Keratinocyte (primary cell): ENCODE results near the gene ZNF804B. TPM values are rescaled to one million over a fixed set of nuclear protein-coding genes. Genes with fewer than 3 reads are reported as not detected.

ENCODE experiments used
- DNase-seq: peaks from one replicate; pipeline ENCODE4 v3.0.0-alpha.2; 2011; ENCODE audit warnings: low read depth, missing footprints, low spot score
- FAIRE-seq: peaks from 2 replicates; lab custom pipeline; 2011; peaks lifted over from hg19 to GRCh38; lab: Jason Lieb, UNC
- H2AFZ ChIP-seq: 2 replicates; pipeline ENCODE4 v1.6.0; 2012; ENCODE audit warnings: low read length, control low read depth, inconsistent platforms; ENCODE audit not compliant: control insufficient read depth
- H3K27ac ChIP-seq: 2 replicates; pipeline ENCODE4 v1.5.1; 2011; ENCODE audit warnings: low read length; ENCODE audit not compliant: control insufficient read depth, insufficient read depth
- H3K27me3 ChIP-seq: 3 replicates; pipeline ENCODE4 v1.6.0; 2011; ENCODE audit warnings: low read length; ENCODE audit not compliant: control insufficient read depth, insufficient read depth; ENCODE audit errors: extremely low read depth
- H3K36me3 ChIP-seq, 2 experiments: 2 replicates in 1 of 2; 3 replicates in 1 of 2; pipeline ENCODE4 v1.5.1; 2011; ENCODE audit warnings: low read length in 2 of 2, mild to moderate bottlenecking in 1 of 2; ENCODE audit not compliant: control insufficient read depth in 2 of 2, insufficient read depth in 2 of 2; ENCODE audit errors: extremely low read depth in 1 of 2
- H3K4me1 ChIP-seq: 3 replicates; pipeline ENCODE4 v1.5.1; 2011; ENCODE audit warnings: low read length; ENCODE audit not compliant: control insufficient read depth, insufficient read depth; ENCODE audit errors: extremely low read depth
- H3K4me2 ChIP-seq: 3 replicates; pipeline ENCODE4 v1.6.0; 2011; ENCODE audit warnings: low read depth, low read length; ENCODE audit not compliant: control insufficient read depth, insufficient read depth; ENCODE audit errors: extremely low read depth
- H3K4me3 ChIP-seq, 3 experiments: fragments of 200-600 bp in 1 of 3; sonication (generic) in 1 of 3; 2 replicates in 2 of 3; 3 replicates in 1 of 3; pipeline ENCODE4 v1.5.1; 2011 to 2016; ENCODE audit warnings: low read length in 3 of 3, mild to moderate bottlenecking in 3 of 3, control low read depth in 2 of 3, inconsistent platforms in 1 of 3, low read depth in 1 of 3, mixed read lengths in 1 of 3, mixed run types in 1 of 3, moderate library complexity in 1 of 3; ENCODE audit not compliant: control insufficient read depth in 2 of 3, insufficient read depth in 2 of 3; ENCODE audit errors: extremely low read depth in 1 of 3
- H3K79me2 ChIP-seq: 2 replicates; pipeline ENCODE4 v1.6.0; 2012; ENCODE audit warnings: low read length; ENCODE audit not compliant: control insufficient read depth, insufficient read depth
- H3K9ac ChIP-seq: 3 replicates; pipeline ENCODE4 v1.6.0; 2011; ENCODE audit warnings: low read length; ENCODE audit not compliant: control insufficient read depth, insufficient read depth; ENCODE audit errors: extremely low read depth
- H3K9me1 ChIP-seq: 3 replicates; pipeline ENCODE4 v1.6.0; 2011; ENCODE audit warnings: low read length; ENCODE audit not compliant: control insufficient read depth, insufficient read depth; ENCODE audit errors: extremely low read depth
- H3K9me3 ChIP-seq: 2 replicates; pipeline ENCODE4 v1.5.1; 2012; ENCODE audit warnings: low read depth, low read length; ENCODE audit not compliant: control insufficient read depth
- H4K20me1 ChIP-seq: 3 replicates; pipeline ENCODE4 v1.6.0; 2011; ENCODE audit warnings: low read length; ENCODE audit not compliant: control insufficient read depth, insufficient read depth; ENCODE audit errors: extremely low read depth
- CTCF ChIP-seq, 3 experiments: IDR thresholded peaks in 1 of 3; conservative IDR thresholded peaks in 1 of 3; optimal IDR thresholded peaks in 1 of 3; 2 replicates in 2 of 3; 3 replicates in 1 of 3; pipeline versions ENCODE3 to v1.5.1; 2011; ENCODE audit warnings: low read length in 3 of 3, mild to moderate bottlenecking in 3 of 3, moderate library complexity in 2 of 3, control low read depth in 1 of 3, inconsistent platforms in 1 of 3; ENCODE audit not compliant: insufficient read depth in 2 of 3; ENCODE audit errors: extremely low read depth in 1 of 3
- EZH2 ChIP-seq: IDR thresholded peaks from one replicate; pipeline ENCODE4 v1.6.1; 2012; ENCODE audit warnings: inconsistent platforms, mild to moderate bottlenecking, low read length, moderate library complexity
- dilution Hi-C: fragments of 300-500 bp; cut with MboI; formaldehyde crosslinking; loops from one replicate; pipeline ENCODE4 v1.7.0; 2020; ENCODE audit warnings: low sequenced_read_pairs; ENCODE audit not compliant: extremely low pct_ligation_motif_present
- polyA plus RNA-seq, 5 experiments: library from polyadenylated mRNA; depleted of rRNA in 3 of 5; stranded (reverse) in 3 of 5; stranded (forward) in 1 of 5; unstranded in 1 of 5; fragments of >200 nt; gene quantifications; 1 replicate in 1 of 5; 2 replicates in 3 of 5; 3 replicates in 1 of 5; pipeline versions ENCODE4 v1.2.1 to v1.2.3, GENCODE V29; 2011 to 2012; ENCODE audit warnings: missing spikeins in 2 of 5, low read depth in 1 of 5, low replicate concordance in 1 of 5

ZNF804B gene
- polyA plus RNA-seq, 1 donor (not counting 4 experiments of a cell fraction or from before 2014, with no cell fraction given): not detected

- Histone ChIP-seq H3K79me2 (no peaks in the 10 kb centered on the region), H3K4me1 (no peaks in the 10 kb centered on the region), H3K9ac (no peak overlapping the region), H3K27me3 (no peaks in the 10 kb centered on the region), H3K9me3 (no peaks in the 10 kb centered on the region), H3K27ac (no peak overlapping the region), H3K4me3 (no peak overlapping the region), H3K36me3 (no peaks in the 10 kb centered on the region), H4K20me1 (no peaks in the 10 kb centered on the region), H2AFZ (no peak overlapping the region), H3K4me2 (no peak overlapping the region), H3K9me1 (no peaks in the 10 kb centered on the region)
- TF ChIP-seq CTCF (optimal IDR thresholded peaks at IDR 0.05 in 1 of 3, IDR thresholded peaks at IDR 0.05 in 1 of 3, conservative IDR thresholded peaks at IDR 0.05 in 1 of 3; ENCODE audit: extremely low read depth in 1 of 3, insufficient read depth in 2 of 3, low read length in 3 of 3): no peak
- no peak for TF ChIP-seq EZH2
- DNase-seq: no peak
- FAIRE-seq: no peak
- dilution Hi-C loops: no loop called here
Observed at GRCh38 chr7:89027781-89028180, 268.3 kb downstream of the ZNF804B start.

- H3K9me1 ChIP-seq: no peaks in the 10 kb centered on the region
- TF ChIP-seq EZH2 (no peak), CTCF (optimal IDR thresholded peaks at IDR 0.05 in 1 of 3, IDR thresholded peaks at IDR 0.05 in 1 of 3, conservative IDR thresholded peaks at IDR 0.05 in 1 of 3; ENCODE audit: extremely low read depth in 1 of 3, insufficient read depth in 2 of 3, low read length in 3 of 3) (no peak)
- FAIRE-seq: no peak
- no peak overlapping the region for H2AFZ ChIP-seq
- no peaks in the 10 kb centered on the region for H3K27me3 ChIP-seq
- H4K20me1 ChIP-seq: no peaks in the 10 kb centered on the region
- no peak for DNase-seq
- no peak overlapping the region for H3K9ac ChIP-seq
- no peaks in the 10 kb centered on the region for H3K9me3 ChIP-seq
- no peak overlapping the region for H3K4me3 ChIP-seq
- H3K4me2 ChIP-seq: no peak overlapping the region
- no peak overlapping the region for H3K27ac ChIP-seq
- no peaks in the 10 kb centered on the region for H3K36me3 ChIP-seq
- no peaks in the 10 kb centered on the region for H3K4me1 ChIP-seq
- H3K79me2 ChIP-seq: no peaks in the 10 kb centered on the region
- dilution Hi-C loops: no loop called here
Observed at GRCh38 chr7:89028319-89028718, 268.8 kb downstream of the ZNF804B start.
